HAP-1 (cell line): ENCODE results near the gene THADA.

Experiments
- DNase-seq, 2 experiments: peaks; one replicate each; pipeline ENCODE4 v3.0.0-alpha.2; 2016 to 2020; ENCODE audit warnings: low spot score in 2 of 2
- H3K27me3 ChIP-seq: fragments of 250-450 bp; sonication (Bioruptor Pico); 2 replicates; pipeline ENCODE4 v1.5.1; 2020; ENCODE audit warnings: low read depth, mild to moderate bottlenecking, moderate library complexity
- H3K36me3 ChIP-seq: fragments of 250-450 bp; sonication (Bioruptor Pico); replicated peaks from 2 replicates; pipeline ENCODE4 v1.5.1; 2020; ENCODE audit warnings: mild to moderate bottlenecking
- H3K4me1 ChIP-seq: fragments of 250-450 bp; sonication (Bioruptor Pico); 2 replicates; pipeline ENCODE4 v1.5.1; 2020; ENCODE audit warnings: mild to moderate bottlenecking
- H3K4me3 ChIP-seq: fragments of 250-450 bp; sonication (Bioruptor Pico); 2 replicates; pipeline ENCODE4 v1.5.1; 2020; ENCODE audit warnings: mild to moderate bottlenecking, moderate library complexity
- H3K9me3 ChIP-seq: fragments of 250-450 bp; sonication (Bioruptor Pico); 2 replicates; pipeline ENCODE4 v1.5.1; 2020; ENCODE audit warnings: mild to moderate bottlenecking, moderate library complexity
- in situ Hi-C: fragments of 300-500 bp; cut with MboI; formaldehyde crosslinking; loops from 3 replicates; pipeline ENCODE4 v1.14.3; 2020; ENCODE audit warnings: low sequenced_read_pairs, inconsistent platforms, mixed read lengths

Gene THADA

GRCh38 chr2:43225788-43226557, 369.9 kb downstream of the THADA start:
- DNase-seq, result peak in 1 of 2 experiments; percentile 71
- in situ Hi-C loops, result loop anchor here (5.0 kb wide), 1 partner anchor 399 kb away; no protein-coding TSS in a partner anchor
- peaks cover 48% of the 10 kb centered on the region for H3K36me3 ChIP-seq
- H3K9me3 ChIP-seq, result no peaks in the 10 kb centered on the region
- no peaks in the 10 kb centered on the region for H3K27me3 ChIP-seq
- peaks cover 38% of the 10 kb centered on the region for H3K4me1 ChIP-seq
- H3K4me3 ChIP-seq, result peak overlapping the region; percentile 88

- in situ Hi-C loops, result loop anchor here (5.0 kb wide), 1 partner anchor 398 kb away; no protein-coding TSS in a partner anchor
Measured at GRCh38 chr2:43225093-43225787, 370.6 kb downstream of the THADA start.

DNA sequence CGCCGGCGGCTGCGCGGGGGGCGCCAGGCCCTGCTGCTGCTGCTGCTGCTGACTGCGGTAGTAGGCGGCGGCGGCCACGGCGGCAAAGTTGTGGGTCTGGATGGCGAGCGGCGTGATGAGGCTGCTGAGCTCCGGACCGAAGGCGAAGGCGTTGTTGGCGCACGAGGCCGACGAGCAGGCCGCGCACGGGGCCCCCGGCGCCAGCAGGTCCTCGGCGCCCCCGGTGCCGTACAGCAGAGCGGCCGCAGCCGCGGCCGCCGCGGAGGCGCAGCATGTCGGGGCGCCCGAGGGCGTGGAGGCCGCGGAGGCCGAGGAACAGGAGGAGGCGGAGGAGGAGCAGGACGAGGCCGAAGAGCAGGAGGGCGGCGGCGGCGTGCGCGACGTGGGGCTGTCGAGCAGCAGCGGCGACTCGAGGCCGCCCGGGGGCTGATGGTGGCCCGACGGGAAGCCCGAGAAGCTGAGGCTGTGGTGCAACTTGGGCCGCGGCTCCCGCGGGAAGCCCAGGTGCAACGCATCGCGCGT, 371.2 kb downstream of the THADA start:
- in situ Hi-C loops, result loop anchor here (5.0 kb wide), 1 partner anchor 397 kb away; no protein-coding TSS in a partner anchor
- Histone ChIP-seq H3K36me3 (peaks cover 48% of the 10 kb centered on the region), H3K4me1 (peaks cover 44% of the 10 kb centered on the region), H3K4me3 (peak overlapping the region; percentile 88), H3K27me3 (no peaks in the 10 kb centered on the region), H3K9me3 (no peaks in the 10 kb centered on the region)
- peak in 1 of 2 experiments; percentile 59 for DNase-seq

More at GRCh38 chr2:43225093-43225787, 370.6 kb downstream of the THADA start:
- H3K4me3 ChIP-seq, result peak overlapping the region; percentile 88
- no peaks in the 10 kb centered on the region for H3K27me3 ChIP-seq
- DNase-seq, result peak in 1 of 2 experiments; percentile 64
- H3K4me1 ChIP-seq, result peaks cover 44% of the 10 kb centered on the region
- peaks cover 48% of the 10 kb centered on the region for H3K36me3 ChIP-seq
- H3K9me3 ChIP-seq, result no peaks in the 10 kb centered on the region

GRCh38 chr2:43224131-43224570, 371.7 kb downstream of the THADA start:
- peak; percentile 70 to 86 for DNase-seq
- no peaks in the 10 kb centered on the region for H3K27me3 ChIP-seq
- H3K4me1 ChIP-seq, result peaks cover 46% of the 10 kb centered on the region
- H3K36me3 ChIP-seq, result peaks cover 48% of the 10 kb centered on the region
- in situ Hi-C loops, result no loop called here
- peak overlapping the region; percentile 88 for H3K4me3 ChIP-seq
- H3K9me3 ChIP-seq, result no peaks in the 10 kb centered on the region

DNA sequence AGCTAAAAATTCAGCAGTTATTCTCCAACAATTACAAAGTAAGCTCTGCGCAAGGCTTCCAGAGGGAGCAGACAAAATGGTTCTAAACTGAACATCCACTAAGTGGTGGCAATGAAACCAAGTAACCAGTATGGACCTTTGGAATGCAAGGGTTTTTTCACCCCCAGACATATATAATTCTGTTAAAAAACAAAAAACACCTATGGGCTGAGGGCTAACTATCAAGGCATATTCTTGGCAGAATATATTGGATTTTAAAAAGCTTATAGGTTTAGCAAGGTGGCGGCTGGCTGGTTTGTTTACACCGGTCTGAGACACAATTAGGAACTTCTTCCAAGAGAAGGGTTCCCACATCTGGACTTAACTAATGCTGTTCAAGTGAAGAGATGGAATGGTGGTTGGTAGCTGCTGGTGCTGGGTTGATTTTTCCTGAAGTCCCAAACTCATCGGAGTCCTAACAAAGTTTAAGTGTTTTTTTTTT, 372.3 kb downstream of the THADA start:
- no peaks in the 10 kb centered on the region for H3K9me3 ChIP-seq
- no peak for DNase-seq
- no peaks in the 10 kb centered on the region for H3K27me3 ChIP-seq
- H3K4me1 ChIP-seq, result peaks cover 52% of the 10 kb centered on the region
- in situ Hi-C loops, result no loop called here
- H3K36me3 ChIP-seq, result peaks cover 48% of the 10 kb centered on the region
- peak overlapping the region; percentile 88 for H3K4me3 ChIP-seq

GRCh38 chr2:43222475-43223309, 373.1 kb downstream of the THADA start:
- Histone ChIP-seq H3K36me3 (peaks cover 48% of the 10 kb centered on the region), H3K9me3 (no peaks in the 10 kb centered on the region), H3K27me3 (no peaks in the 10 kb centered on the region), H3K4me1 (peaks cover 55% of the 10 kb centered on the region), H3K4me3 (peak overlapping the region; percentile 88)
- no peak for DNase-seq
- in situ Hi-C loops, result no loop called here

DNA sequence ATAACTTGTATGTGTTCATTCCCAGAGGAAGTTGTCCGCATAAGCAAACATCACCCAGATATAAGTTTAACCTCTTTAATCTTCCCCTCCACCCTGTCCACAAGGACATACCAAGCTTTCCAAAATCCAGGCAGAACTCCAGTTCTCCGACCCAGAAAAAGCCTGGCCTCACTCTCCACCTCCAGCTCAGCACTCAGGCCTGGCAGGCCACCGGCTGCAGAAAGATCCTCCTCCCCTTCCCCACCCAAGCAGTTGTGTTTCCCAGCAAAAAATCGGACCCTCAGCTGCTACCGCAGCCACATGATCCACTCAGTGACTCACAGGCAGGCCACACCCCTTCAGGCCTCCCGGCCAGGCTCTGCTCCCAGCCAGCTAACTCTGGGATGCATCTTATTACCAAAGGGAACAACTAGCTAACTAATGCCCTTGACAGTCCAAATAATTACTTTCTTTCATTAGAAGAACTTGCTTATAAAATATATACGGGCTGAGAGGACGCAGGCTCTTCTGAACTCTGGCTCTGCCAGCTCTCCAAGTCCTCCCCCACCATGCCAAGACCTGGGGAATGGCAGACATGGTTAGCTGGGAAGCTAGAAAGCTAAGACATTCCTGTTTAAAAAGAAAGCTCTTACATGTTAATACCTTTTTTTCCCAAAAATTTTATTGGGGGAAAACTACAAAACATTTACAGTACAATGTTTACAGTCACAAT, 373.9 kb downstream of the THADA start:
- H3K4me1 ChIP-seq, result peaks cover 56% of the 10 kb centered on the region
- in situ Hi-C loops, result no loop called here

DNA sequence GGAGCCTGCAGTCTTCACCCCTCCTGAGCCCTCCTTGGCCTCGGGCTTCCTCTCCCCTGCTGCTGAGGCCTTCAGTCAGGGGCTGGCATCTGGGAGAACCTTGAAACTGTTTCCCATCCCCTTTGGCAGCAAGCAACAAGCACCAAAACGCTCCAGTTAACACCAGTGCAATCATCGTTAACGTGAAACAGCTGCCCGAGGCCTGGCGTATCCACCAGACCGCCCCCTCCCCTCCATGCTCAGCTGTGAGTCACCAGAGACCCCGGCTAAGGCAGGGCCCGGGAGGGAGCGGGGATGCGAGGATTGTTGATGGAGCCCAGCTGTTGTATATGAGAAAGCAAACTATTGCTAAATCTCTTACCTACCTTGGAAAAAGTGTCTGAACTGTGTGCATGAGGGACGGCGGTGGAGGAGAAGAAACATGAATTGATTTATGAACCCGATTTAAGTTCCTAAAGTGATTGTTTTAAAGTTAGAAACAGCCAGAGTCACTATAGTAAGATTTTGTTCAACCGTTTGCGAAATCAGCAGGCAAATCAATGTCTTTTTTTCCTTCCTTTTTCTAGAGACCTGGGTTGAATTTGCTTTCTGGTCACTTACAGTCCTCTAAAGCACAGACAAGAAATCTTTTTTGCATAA, 374.6 kb downstream of the THADA start:
- Histone ChIP-seq H3K4me3 (peak overlapping the region; percentile 37), H3K27me3 (no peaks in the 10 kb centered on the region), H3K4me1 (peaks cover 58% of the 10 kb centered on the region), H3K36me3 (peaks cover 48% of the 10 kb centered on the region), H3K9me3 (no peaks in the 10 kb centered on the region)
- in situ Hi-C loops, result no loop called here
- DNase-seq, result peak in 1 of 2 experiments; percentile 47

More for the DNA sequence above, 373.9 kb downstream of the THADA start:
- peak; percentile 89 to 93 for DNase-seq
- peak overlapping the region; percentile 37 for H3K4me3 ChIP-seq
- no peaks in the 10 kb centered on the region for H3K27me3 ChIP-seq
- peaks cover 48% of the 10 kb centered on the region for H3K36me3 ChIP-seq
- no peaks in the 10 kb centered on the region for H3K9me3 ChIP-seq

- no peak for DNase-seq
- peak overlapping the region; percentile 37 for H3K4me3 ChIP-seq
- in situ Hi-C loops, result no loop called here
- H3K27me3 ChIP-seq, result no peaks in the 10 kb centered on the region
- H3K9me3 ChIP-seq, result no peaks in the 10 kb centered on the region
- H3K36me3 ChIP-seq, result peaks cover 43% of the 10 kb centered on the region
- H3K4me1 ChIP-seq, result peaks cover 63% of the 10 kb centered on the region
Measured at GRCh38 chr2:43220760-43221123, 375.1 kb downstream of the THADA start.

DNA sequence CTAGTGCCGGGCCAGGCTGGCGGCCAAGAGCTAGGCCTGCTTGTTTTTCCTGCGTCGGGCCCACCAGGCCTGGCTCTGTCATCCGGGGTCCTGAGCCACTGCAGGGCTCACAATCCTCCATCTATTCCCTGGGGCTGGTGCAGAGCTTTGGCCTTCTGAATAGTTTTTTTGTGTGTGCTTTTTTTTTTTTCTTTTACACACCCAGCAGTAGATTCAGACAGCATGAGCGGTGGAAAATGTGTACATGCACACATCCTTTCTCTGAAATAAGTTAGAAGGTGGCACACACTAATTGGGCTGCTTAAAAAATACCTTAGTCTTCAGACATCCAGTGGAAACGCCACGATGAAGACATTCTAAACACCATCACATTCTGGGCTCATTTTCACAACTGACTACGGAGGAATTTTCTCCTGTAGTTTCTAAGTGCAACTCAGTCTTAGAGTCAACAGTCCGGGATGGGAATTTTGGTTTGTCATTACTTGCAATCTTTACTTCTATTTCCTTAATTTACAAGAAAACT, 375.5 kb downstream of the THADA start:
- Histone ChIP-seq H3K9me3 (no peaks in the 10 kb centered on the region), H3K4me3 (peak overlapping the region; percentile 37), H3K27me3 (no peaks in the 10 kb centered on the region), H3K36me3 (peaks cover 39% of the 10 kb centered on the region), H3K4me1 (peaks cover 67% of the 10 kb centered on the region)
- no peak for DNase-seq
- in situ Hi-C loops, result no loop called here

GRCh38 chr2:43219383-43220228, 376.2 kb downstream of the THADA start:
- peaks cover 70% of the 10 kb centered on the region for H3K4me1 ChIP-seq
- H3K36me3 ChIP-seq, result peaks cover 32% of the 10 kb centered on the region
- H3K9me3 ChIP-seq, result no peaks in the 10 kb centered on the region
- no peaks in the 10 kb centered on the region for H3K27me3 ChIP-seq
- DNase-seq, result peak; percentile 79 to 85
- in situ Hi-C loops, result no loop called here
- H3K4me3 ChIP-seq, result peak overlapping the region; percentile 37
